NT2/D1 (cell line): ENCODE data around the gene ARFGAP3.

ENCODE experiments used
- DNase-seq: peaks from one replicate; pipeline ENCODE4 v3.0.0-alpha.2; 2011; ENCODE audit warnings: low read depth, low spot score
- H3K27me3 ChIP-seq: 2 replicates; pipeline ENCODE4 v1.6.0; 2011; ENCODE audit warnings: mild to moderate bottlenecking; ENCODE audit not compliant: insufficient read length, insufficient read depth
- H3K36me3 ChIP-seq: 2 replicates; pipeline ENCODE4 v1.6.1; 2011; ENCODE audit warnings: mild to moderate bottlenecking, low read length, mixed read lengths; ENCODE audit not compliant: insufficient read depth, insufficient read length
- H3K4me1 ChIP-seq: 2 replicates; pipeline ENCODE4 v1.5.1; 2011; ENCODE audit not compliant: insufficient read depth, insufficient read length
- H3K4me3 ChIP-seq: 2 replicates; pipeline ENCODE4 v1.5.1; 2011; ENCODE audit warnings: low read depth; ENCODE audit not compliant: insufficient read length
- H3K9ac ChIP-seq: 2 replicates; pipeline ENCODE4 v1.6.0; 2011; ENCODE audit warnings: low read depth; ENCODE audit not compliant: insufficient read length
- H3K9me3 ChIP-seq: 2 replicates; pipeline ENCODE4 v1.5.1; 2011; ENCODE audit warnings: mild to moderate bottlenecking, low read length; ENCODE audit not compliant: insufficient read depth
- SUZ12 ChIP-seq: IDR thresholded peaks from 2 replicates; pipeline ENCODE4 v1.6.1; 2011; ENCODE audit not compliant: insufficient read length, insufficient read depth; ENCODE audit errors: extremely low read depth
- YY1 ChIP-seq: IDR thresholded peaks from 2 replicates; pipeline ENCODE4 v1.6.1; 2011; ENCODE audit not compliant: insufficient read length, insufficient read depth
- ZNF274 ChIP-seq: IDR thresholded peaks from 2 replicates; pipeline ENCODE4 v1.6.1; 2011; ENCODE audit warnings: mild to moderate bottlenecking, low read depth, low read length

Gene ARFGAP3

GRCh38 chr22:42747701-42748513 lies 109.2 kb downstream of the ARFGAP3 start:
- H3K36me3 ChIP-seq: no peaks in the 10 kb centered on the region
- H3K27me3 ChIP-seq: no peaks in the 10 kb centered on the region
- H3K4me3 ChIP-seq: no peak overlapping the region
- H3K4me1 ChIP-seq: peaks cover 12% of the 10 kb centered on the region
- peaks cover 7% of the 10 kb centered on the region; the same call in 1 of the 2 replicates for H3K9me3 ChIP-seq
- peak; percentile 57 for DNase-seq
- TF ChIP-seq ZNF274 (no peak), YY1 (no peak), SUZ12 (no peak)
- peak overlapping the region; percentile 24 for H3K9ac ChIP-seq
